Hippocampal formation (tissue), 2 donors: Measurements from ENCODE around the gene CLCN7.
"Not testable (repeated sequence)": the region's sequence is repeated elsewhere in the genome, so short reads cannot be mapped to it uniquely, and the experiment has no call there.

Experiments used
- DNase-seq, 2 donors: peaks; one replicate each; lab custom pipeline; 2025; lab: John Stamatoyannopoulos, UW

Gene CLCN7

DNA sequence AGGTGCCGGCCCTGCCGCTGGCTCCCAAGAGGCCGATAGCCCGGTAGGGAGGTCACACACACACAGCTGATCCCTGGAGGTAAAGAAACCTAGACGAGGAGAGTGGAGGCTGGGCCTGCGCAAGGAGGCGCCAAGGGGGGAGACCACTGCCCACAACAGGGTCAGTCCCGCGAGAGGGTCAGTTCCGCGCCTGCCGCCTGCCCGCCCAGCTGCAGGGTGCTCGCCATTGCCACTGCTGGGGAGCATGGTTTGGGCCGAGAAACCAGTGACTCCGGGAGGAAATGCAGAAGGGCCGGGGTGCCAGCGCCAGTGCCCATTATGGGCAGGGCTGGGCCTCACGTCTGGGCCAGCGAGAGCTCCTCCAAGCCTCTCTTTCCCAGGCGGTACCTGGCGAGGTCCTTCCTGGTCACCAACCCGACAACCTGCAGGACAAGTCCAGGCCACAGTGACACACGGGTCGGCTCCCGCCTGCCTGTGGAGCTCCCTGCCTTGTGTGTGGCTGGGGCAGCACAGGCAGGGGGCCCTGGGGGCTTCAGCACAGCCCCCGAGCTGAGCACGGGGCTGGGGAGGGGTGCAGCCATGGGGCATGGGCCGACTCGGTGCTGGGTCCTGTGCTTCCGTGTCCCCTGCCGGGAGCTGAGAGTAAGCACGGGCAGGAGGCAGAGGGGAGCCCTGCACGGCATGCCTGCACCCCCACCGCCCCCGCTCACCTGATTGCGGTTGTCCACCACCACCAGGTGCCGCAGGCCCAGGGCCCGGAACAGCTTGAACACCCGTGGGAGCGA, 28.3 kb downstream of the CLCN7 start:
- no peak for DNase-seq

DNA sequence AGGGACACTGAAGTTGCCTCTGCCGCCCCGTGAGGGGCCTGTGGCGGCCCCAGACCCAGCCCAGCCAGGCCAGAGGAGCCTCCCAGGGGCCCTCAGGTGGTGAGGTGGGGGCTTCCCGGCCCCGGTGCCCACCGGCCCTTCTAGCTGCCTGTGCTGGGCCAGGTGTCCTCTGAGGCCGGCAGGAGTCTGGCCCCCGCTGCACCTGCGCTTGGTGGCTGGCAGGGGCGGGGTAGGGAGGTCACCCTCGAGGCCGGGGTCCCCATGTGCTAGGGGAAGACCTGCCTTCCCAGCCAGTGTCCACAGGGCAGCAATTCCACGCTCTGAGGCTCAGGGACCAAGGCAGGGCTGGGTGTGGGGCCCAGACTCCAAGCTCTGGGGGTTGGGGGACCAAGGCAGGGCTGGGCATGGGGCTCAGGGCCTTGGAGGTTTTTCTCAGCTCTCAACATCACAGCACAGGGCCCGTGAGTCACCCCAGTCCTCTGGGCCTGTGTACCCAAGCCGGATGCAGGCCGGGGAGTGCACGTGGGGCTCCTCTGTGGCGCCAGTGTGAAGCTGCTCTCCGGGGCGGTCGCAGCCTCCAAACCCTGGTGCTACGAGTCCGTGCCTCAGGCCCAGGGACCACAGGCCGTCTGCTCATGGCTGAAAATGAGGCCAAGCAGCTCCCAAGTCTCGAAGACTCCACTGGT, 29.2 kb downstream of the CLCN7 start:
- DNase-seq, result no peak

DNA sequence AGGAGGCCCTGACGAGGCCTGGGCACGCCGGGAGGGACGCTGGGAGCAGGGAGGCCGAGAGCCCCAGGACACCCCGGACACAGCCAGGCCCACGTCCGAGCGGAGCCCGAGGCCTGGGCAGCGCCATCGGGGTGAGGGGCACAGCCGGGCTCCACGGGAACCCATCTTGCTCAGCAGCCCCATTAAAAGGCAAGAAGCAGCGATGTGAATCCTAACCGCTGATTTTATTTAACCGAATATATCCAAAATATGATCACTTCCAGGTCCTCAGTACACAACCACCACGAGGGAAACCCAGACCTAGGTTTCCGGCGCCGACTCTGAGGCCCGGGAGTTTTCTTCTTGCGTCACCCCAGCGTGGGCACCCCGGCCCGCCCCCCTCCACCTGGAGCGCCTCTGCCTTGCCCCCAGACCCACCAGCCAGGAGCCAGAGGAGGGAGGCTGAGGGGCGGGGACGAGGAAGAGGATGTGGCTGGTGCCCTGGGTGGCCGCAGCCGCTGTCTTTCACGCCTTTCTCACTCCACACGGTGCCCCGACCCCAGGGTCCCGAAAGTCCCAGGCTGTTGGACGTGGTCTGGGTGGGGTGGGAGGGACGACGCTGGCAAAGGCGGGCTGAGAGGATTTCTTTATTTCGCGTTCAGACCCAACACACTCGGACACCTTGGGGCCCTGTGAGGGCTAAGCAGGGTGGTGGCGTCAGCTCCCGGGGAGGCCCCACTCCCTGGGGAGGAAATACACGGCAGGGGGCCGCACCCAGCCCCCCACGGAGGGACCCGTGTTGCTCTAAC, 29.9 kb downstream of the CLCN7 start:
- DNase-seq, result no peak

DNA sequence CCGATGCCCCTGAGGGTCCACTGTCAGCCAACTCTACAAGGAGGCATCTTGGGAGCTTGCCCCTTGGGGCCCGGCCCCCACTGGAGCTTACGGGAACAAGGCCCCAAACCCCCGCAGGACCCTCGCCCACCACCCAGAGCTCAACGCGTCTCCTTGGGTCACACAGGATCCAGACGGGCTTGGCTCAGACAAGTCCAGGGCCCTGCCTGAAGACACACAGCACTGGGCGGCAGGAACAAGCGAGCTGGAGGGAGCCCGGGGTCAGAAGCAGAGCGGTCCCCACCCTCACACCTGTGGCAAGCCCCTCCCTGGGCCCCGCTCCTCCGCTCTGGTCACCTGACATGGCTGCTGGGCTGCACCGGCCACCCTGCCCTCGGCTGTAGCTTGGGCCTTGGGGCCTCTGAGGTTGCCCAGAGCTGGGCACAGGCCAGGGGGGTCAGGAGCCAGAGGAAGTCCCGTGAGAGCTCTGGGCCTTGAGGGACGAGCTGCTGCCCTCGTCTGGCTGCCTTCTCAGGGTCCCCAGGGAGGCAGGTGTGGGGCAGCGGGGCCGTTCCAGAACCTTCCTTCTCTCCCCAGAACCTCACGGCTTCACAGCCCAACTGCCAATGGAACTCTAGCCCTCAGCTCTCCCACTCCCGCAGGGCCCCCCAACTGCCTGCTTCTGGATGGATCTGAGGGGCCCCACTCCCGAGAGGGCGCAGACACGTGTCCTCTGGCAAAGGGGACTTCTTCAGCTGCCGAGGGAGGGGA, 30.7 kb downstream of the CLCN7 start, which contains the start of gene CCDC154:
CCDC154 (minus strand) TSS at position 577 of the 750 bp plus-strand sequence; CDS start at position 343, 234 bp downstream.
- DNase-seq, result no peak

DNA sequence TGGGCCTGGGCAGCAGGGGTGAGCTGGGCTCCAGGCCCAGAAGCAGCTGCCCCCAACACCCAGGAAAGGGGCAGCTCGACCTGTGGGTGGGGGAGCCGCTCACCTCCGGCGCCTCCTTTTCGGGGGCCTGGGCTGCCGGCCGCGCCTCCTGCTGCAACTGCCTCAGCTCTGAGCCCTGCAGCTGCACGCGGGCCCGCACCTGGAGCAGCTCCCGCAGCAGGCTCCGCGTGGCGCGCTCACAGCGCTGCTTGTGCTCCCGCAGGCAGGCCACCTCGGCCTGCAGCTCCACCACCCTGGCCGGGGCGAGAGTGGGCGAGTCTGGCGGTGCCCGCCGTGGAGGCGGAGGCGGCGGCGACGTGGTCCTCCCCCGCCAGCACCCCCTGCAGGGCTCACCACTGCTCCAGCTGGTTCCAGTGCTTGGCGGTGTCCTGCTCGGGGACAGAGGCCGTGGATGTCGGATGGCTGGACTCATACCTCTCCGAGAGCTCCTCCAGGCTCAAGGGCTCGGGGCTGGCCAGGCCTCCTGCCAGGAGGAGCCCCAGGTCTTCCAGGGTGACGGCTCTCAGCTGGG, 31.3 kb downstream of the CLCN7 start:
- no peak for DNase-seq

DNA sequence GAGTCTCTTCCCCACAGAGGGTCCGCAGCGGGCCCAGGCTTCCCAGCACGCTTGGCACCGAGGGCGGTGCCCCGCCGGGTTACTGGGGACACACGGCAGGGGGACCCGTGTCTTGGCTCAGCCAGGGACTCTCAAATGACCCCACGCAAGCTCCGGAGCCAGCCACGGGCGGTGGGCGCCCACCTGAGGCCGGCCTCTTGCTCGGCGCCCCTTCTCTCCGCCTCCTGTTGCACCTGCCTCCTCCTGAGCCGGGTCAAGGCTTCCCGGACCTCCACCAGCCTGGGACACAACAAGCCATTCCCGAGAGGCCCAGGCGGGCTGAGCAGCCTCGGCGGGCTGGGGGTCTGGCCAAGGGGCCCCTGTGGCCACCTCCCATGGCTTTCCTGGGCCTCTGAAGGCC, 32.1 kb downstream of the CLCN7 start:
- no peak for DNase-seq

DNA sequence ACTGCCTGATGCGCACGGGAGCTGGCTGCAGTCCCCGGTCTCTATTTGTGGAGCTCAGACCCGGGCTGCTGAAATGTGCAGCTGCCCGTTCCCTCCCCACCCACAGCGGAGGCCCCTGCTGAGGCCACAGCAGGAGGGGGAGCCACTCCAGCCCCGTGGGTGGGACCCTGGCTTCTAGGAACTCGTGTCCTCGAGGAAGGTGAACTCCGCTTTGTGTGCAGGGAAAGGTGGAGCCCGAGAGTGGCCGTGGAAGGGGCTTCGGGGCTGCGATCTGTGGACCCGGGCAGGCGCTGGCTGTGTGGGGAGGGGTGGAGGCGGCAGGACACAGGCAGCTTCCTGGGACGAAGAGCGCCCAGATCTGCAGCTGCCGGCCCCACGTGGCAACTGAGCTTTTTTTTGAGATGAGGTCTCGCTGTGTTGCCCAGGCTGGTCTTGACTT, 33.4 kb downstream of the CLCN7 start:
- DNase-seq, result no peak

DNA sequence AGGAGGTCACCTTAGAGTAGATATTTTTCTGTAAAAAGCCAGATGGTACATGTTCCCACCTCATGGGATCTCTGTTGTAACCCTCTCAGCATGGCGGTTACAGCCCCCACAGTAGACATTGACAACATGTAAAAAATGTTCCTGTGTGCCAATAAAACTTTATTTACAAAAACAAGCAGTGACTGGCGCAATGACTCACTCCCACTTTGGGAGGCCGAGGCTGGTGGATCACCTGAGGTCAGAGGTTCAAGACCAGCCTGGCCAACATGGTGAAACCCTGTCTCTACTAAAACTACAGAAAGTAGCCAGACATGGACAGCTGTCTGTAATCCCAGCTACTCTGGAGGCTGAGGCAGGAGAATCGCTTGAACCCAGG, 35.1 kb downstream of the CLCN7 start:
- DNase-seq, result not testable (repeated sequence)

DNA sequence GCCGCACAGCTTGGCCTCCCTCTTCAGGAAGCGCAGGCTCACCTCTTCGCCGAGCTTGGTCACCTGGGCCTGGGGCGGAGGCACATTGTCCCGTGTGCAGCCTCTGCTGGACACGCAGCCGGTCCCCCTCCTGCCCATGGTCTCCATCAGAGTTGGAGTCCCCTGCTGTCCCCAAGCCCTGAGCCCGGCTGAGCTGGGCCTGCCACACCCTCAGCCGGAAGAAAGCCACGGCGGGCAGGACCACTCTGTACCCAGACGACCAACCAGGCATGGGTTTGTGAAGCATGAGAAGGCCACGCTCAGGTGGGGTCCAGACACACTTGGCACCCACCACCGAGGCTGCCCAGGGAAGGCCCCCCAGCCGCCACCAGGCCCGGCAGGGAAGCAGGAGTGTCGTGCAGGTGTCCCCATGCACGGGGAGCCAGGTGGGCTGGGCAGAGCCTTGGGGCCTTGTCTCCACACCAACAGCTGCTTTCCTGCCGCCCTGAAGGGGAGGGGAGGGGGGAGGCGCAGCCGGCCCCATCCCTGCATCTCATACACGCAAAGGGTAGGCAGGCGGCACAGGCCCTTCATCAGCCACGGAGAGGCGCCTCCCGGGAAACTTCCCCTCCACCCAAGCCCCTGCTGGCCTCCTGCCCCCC, 35.6 kb downstream of the CLCN7 start:
- DNase-seq, result no peak

DNA sequence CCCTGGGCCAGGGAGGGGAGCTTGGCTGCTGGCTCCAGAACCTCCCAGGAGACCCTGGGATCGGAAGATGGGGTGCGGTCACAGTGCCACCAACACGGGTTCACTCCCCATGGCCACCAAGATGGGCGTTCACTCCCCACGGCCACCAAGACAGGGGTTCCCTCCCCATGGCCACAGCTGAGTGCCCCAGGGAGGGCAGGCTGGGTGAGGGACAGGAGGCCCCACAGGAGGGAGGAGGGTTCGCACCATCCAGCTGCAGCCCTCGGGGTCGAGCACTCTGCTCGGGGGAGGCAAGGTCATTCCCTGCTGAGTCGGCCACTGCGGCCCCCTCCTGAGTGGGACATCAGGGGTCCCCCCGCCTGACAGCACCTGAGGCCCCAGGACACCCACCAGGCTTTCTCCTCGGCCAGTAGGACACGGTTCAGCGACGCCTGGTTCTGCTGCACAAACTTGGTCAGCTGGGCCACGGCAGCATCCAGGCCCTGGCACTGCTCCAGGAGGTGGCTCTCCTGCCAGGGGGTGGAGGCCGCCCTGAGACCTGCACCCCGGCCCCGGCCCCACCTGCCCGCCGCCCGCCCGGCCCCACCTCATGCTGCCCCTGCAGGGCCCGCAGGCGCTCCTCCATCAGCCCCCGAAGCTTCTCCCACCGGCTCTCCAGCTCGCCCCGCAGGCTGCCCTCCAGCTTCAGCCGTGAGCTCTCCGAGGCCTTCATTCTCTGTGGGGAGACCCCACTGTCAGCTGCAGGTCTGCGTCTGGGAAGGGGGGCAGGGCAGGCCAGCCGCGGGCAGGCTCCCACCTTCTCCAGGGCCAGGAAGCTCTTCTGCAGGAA, 36.4 kb downstream of the CLCN7 start:
- no peak for DNase-seq

DNA sequence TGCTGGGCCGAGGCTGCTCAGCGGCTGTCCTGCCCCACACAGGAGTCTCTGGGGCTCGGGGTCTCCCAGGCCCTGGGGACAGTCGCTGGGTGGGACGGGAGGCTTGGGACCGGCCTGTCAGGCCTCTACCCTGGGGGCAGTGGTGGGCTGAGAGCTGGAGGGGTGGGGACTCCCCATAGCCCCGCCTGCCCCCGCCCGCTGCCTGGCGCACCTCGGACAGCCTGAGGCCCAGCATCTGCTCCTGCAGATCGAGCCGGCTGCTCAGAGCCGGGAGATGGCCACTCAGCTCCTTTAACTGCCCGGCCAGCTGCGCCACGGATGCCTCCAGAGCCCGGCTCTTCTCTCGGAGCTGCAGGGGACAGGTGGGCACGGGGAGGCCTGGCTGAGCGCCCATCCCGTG, 37.2 kb downstream of the CLCN7 start:
- no peak for DNase-seq

DNA sequence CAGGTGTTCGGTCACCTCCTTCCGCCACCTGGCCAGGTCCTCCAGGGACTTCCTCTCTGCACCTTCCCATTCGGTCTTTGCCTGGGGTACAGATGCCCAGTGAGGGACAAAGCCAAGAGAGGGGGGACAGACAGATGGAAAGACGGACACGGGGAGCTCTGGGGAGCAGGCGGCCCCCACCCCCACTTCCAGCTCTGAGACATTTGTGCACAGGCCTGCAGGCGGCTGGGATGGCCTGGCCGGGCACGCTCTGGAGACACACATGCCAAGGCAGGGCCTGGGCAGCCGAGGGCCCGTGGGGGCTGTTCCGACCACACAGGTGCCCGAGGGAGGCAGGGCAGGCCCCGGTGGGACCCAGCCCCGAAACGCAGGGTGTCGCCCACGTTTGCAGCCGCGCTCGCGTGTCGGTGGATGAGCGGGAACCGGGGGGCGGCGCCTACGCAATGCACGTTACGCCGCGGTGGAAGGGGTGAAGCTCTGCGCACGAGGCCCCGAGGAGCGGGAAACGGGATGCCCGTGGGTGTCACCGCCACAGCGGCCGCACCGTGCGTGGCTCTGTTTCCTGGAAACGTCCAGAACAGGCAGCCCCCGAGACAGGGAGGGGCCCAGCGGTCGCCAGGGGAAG, 38.0 kb downstream of the CLCN7 start:
- DNase-seq, result no peak

DNA sequence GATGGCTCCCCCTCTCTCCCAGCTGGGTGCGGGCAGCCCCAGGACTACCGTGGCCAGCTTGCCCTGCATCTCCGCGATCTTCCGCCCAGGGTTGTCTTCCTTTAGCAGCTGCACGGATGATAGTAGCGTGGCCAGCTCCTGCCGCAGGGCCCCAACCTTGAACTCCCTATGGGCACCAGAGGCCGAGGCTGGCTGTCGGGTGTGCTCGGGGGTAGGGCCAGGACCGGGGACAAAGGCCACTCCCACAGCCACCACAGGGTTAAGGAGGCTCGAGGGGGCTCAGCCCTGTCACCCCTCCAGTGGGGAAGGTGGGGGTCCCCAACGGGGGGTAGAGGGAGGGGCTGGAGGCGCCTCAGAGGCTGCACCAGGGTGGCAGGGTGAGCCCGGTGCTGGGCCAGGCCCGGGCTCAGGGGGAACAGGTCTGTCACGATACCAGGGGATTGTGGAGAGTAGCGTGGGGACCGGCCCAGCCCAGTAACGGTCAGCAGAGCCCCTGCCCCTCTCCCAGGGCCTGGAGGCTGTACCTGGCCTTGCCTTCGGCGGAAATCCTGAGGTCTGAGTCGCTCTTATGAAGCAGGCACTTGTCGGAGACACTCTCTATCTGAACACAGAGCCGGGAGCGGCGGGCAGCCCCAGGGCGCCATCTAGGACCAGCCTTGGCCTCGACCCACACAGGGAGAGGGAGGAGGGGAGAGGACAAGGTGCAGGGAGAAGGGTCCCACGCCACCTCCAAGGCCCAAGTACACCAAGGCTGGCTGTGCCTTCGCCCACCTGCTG, 38.7 kb downstream of the CLCN7 start:
- DNase-seq, result no peak

DNA sequence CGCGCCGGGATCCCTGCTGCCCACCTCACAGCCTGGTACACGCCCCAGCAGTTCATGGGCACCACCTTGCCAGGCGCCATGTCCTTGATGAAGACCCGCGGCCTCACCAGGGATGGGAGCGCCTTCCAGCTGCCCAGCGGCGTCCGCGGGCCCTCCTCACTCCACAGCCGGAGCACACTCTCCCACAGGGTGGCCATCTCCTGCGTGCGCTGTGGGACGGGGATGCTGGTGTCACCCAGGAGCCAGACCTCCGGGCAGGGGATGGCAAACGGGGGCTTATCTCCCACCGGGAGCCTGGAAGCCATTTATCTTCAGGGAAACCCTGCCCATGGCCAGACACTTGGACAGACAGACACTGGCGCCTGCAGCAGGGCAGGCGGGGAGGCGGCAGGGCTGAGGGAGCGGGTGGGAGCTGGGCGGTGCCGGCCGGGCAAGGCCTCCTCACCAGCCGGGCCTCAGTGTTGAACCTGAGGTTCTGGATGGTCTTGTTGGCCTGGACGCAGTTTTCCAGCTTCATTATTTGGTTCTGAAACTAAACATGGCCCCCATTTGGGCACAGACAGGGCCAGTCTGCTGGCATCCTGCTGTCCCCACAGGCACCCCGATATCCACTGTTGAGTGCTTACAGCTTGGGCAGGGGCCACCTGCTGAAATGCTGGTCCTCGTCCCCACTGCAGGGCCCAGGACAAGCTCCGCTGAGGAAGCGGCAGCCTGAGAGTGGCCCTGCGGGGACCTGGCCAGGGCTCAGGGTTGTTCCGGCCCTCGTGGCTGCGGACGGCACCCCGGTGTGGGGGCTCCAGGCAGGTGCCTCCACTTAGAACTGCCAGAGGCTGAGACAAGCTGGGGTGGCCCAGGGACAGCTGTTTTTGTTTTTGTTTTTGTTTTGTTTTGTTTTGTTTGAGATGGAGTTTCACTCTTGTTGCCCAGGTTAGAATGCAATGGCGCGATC, 39.9 kb downstream of the CLCN7 start:
- no peak for DNase-seq

DNA sequence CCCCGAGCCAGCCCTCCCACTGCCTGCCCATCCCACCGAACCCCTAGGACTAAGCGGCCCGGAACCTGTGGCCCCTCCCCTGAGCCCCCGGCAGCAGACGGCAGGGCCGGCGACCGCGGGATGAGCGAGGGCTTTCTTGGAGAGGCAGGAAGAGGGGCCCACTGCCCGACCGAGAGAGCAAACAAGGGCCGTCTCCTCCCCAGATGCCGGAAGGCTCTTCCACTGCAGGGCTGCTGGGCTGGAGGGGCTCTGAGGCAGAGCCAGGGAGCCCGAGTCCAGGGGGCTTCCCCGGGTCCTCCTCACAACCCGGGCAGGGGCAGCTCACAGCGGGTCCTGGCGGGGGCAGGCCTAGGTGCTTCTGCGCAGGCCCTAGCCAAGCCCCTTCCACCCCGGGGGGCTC, 41.1 kb downstream of the CLCN7 start:
- no peak for DNase-seq

DNA sequence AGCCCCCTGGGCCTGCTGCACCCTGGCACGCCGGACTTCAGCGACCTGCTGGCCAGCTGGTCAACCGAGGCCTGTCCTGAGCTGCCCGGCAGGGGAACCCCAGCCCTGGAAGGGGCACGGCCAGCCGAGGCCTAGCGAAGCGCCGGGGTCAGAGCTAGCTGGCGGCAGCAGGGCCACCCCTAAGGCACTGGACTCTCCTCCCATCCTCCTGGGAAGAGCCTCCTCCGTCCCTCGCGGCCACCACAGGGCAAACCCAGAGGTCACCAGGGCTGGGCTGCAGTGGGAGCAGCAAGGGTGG, 41.6 kb downstream of the CLCN7 start:
- DNase-seq, result no peak

DNA sequence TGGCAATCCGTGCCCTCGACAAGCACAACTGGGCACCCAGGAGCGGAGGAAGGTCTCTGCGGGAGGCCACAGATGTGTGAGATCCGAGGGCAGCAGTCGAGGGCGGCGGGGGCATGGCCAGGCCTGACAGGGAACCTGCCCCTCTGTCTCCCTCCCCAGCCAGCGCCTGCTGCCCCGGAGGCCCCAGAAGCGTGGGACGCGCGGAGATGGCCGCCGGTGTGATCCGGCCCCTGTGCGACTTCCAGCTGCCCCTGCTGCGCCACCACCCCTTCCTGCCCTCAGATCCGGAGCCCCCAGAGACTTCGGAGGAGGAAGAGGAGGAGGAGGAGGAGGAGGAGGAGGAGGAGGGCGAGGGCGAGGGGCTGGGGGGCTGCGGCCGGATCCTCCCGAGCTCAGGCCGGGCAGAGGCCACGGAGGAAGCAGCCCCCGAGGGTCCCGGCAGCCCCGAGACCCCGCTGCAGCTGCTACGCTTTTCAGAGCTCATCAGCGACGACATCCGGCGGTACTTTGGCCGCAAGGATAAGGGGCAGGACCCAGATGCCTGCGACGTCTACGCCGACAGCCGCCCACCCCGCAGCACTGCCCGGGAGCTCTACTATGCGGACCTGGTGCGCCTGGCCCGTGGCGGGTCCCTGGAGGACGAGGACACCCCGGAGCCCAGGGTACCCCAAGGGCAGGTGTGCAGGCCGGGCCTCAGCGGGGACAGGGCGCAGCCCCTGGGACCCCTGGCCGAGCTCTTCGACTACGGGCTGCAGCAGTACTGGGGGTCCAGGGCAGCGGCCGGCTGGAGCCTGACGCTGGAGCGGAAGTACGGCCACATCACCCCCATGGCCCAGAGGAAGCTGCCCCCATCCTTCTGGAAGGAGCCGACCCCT, 42.2 kb downstream of the CLCN7 start:
- DNase-seq, result no peak
